ENCODE data around the gene ISG20. TPM values are rescaled to one million over a fixed set of nuclear protein-coding genes. Genes with fewer than 3 reads are reported as not detected.

ISG20 gene
- total and polyA plus RNA-seq, 2 donors from 2014 or later = 7.3 to 25.5 TPM

- H3K4me1 ChIP-seq (ENCODE audit: control insufficient read depth in 2 of 3, insufficient read depth in 2 of 3, low read depth in 1 of 3, low read length in 3 of 3) = no peaks in the 10 kb centered on the region
- no peaks in the 10 kb centered on the region for H3K27me3 ChIP-seq (ENCODE audit: control insufficient read depth, insufficient read depth, low read length)
- FAIRE-seq (no peak), DNase-seq (no peak)
- H3K4me3 ChIP-seq (ENCODE audit: low read length in 3 of 3) = no peak overlapping the region
- no peak overlapping the region for H3K9ac ChIP-seq (ENCODE audit: low read length in 3 of 3)
- no peaks in the 10 kb centered on the region for H3K9me3 ChIP-seq (ENCODE audit: control insufficient read depth in 2 of 3, insufficient read depth in 1 of 3, low read length in 3 of 3)
- no peak for TF ChIP-seq CTCF (IDR thresholded peaks at IDR 0.05; ENCODE audit: borderline replicate concordance, extremely low read depth, insufficient read depth)
- H3K27ac ChIP-seq (ENCODE audit: low read depth in 2 of 2, low read length in 2 of 2) = no peak overlapping the region
- H3K36me3 ChIP-seq (ENCODE audit: control insufficient read depth in 2 of 3, insufficient read depth in 3 of 3, low read length in 3 of 3) = no peaks in the 10 kb centered on the region
- intact Hi-C loops (cut with DNase I) = no loop called here
These were observed 35.8 kb downstream of the ISG20 start for GRCh38 chr15:88674661-88675060.

- no peak for FAIRE-seq
- Histone ChIP-seq H3K9me3 (ENCODE audit: control insufficient read depth in 2 of 3, insufficient read depth in 1 of 3, low read length in 3 of 3) (no peaks in the 10 kb centered on the region), H3K4me3 (ENCODE audit: low read length in 3 of 3) (no peak overlapping the region), H3K36me3 (ENCODE audit: control insufficient read depth in 2 of 3, insufficient read depth in 3 of 3, low read length in 3 of 3) (no peaks in the 10 kb centered on the region), H3K4me1 (ENCODE audit: control insufficient read depth in 2 of 3, insufficient read depth in 2 of 3, low read depth in 1 of 3, low read length in 3 of 3) (no peaks in the 10 kb centered on the region), H3K9ac (ENCODE audit: low read length in 3 of 3) (no peak overlapping the region), H3K27ac (ENCODE audit: low read depth in 2 of 2, low read length in 2 of 2) (no peak overlapping the region), H3K27me3 (ENCODE audit: control insufficient read depth, insufficient read depth, low read length) (no peaks in the 10 kb centered on the region)
- no peak for TF ChIP-seq CTCF (IDR thresholded peaks at IDR 0.05; ENCODE audit: borderline replicate concordance, extremely low read depth, insufficient read depth)
- intact Hi-C loops (cut with DNase I) = no loop called here
- no peak for DNase-seq
These were observed 39.9 kb downstream of the ISG20 start for GRCh38 chr15:88678755-88679154.

- Histone ChIP-seq H3K4me1 (ENCODE audit: control insufficient read depth in 2 of 3, insufficient read depth in 2 of 3, low read depth in 1 of 3, low read length in 3 of 3) (no peaks in the 10 kb centered on the region), H3K9me3 (ENCODE audit: control insufficient read depth in 2 of 3, insufficient read depth in 1 of 3, low read length in 3 of 3) (no peaks in the 10 kb centered on the region), H3K27ac (ENCODE audit: low read depth in 2 of 2, low read length in 2 of 2) (no peak overlapping the region), H3K4me3 (ENCODE audit: low read length in 3 of 3) (no peak overlapping the region), H3K9ac (ENCODE audit: low read length in 3 of 3) (no peak overlapping the region), H3K27me3 (ENCODE audit: control insufficient read depth, insufficient read depth, low read length) (no peaks in the 10 kb centered on the region), H3K36me3 (ENCODE audit: control insufficient read depth in 2 of 3, insufficient read depth in 3 of 3, low read length in 3 of 3) (no peaks in the 10 kb centered on the region)
- FAIRE-seq = no peak
- DNase-seq = no peak
- no peak for TF ChIP-seq CTCF (IDR thresholded peaks at IDR 0.05; ENCODE audit: borderline replicate concordance, extremely low read depth, insufficient read depth)
- intact Hi-C loops (cut with DNase I) = no loop called here
These were observed 41.6 kb downstream of the ISG20 start for GRCh38 chr15:88680241-88681001.

All from kidney (tissue), 14 donors.